Thyroid gland (tissue), 4 donors: ENCODE results near the gene CNPPD1.

Experiments
- CTCF ChIP-seq, 6 experiments: fragments of 200-600 bp in 3 of 6; fragments of 450-650 bp in 3 of 6; sonication (generic) in 3 of 6; IDR thresholded peaks; one replicate each; pipeline ENCODE4 v1.5.1; 2016 to 2019; ENCODE audit warnings: antibody characterized with exemption in 6 of 6, mild to moderate bottlenecking in 2 of 6, inconsistent platforms in 1 of 6, moderate library complexity in 1 of 6
- POLR2A ChIP-seq, 2 donors: fragments of 450-650 bp; IDR thresholded peaks; one replicate each; pipeline ENCODE4 v1.6.1; 2017; ENCODE audit warnings: antibody characterized with exemption in 2 of 2, mild to moderate bottlenecking in 2 of 2, moderate library complexity in 1 of 2

DNA sequence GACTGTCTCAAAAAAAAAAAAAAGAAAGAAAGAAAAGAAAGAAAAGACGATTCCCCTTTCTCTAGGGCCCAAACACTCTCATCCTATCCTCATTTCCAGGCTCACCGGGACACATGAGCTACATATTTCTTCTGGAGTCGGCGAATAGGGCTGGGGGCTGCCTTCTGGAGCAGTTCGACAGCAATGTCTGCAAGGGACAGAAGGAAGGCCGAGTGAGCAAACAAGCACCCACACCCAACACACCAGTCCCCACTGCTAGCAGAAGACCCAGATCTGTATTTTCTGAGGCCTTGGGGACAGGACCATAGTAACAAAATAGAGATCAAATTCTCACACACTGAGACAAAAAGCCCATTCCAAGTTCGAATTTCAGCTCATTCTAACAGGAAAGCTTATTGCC, 1.2 kb downstream of the CNPPD1 start:
- TF ChIP-seq CTCF (IDR thresholded peaks at IDR 0.05) (no peak), POLR2A (IDR thresholded peaks at IDR 0.05) (no peak)
